8988T (cell line): ENCODE measurements around the gene MTM1.

Experiments
- DNase-seq: peaks from one replicate; pipeline ENCODE4 v3.0.0; 2011

The MTM1 gene

GRCh38 chrX:150551963-150552362 lies 16.5 kb upstream of the MTM1 start:
- DNase-seq: no peak

DNA sequence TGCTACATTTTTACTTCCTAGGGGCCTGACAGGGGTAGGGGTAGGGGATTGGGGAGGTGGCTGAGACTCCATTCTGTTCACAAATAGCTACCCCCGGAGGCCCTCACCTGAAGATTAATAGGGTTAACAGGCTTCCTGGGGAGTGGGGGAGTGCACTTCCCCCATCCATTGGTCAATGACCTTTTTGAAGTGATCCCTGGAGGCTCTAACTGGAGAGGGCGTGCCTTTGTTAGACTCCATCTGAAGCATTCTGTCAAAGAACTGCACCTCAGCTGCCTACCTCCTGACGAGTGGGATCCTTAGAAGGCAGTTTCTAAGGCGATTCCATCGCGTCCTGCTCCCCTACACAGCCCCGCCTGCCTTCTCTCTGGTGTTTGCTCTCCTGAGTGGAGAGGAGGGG lies 10.0 kb upstream of the MTM1 start:
- DNase-seq: no peak

DNA sequence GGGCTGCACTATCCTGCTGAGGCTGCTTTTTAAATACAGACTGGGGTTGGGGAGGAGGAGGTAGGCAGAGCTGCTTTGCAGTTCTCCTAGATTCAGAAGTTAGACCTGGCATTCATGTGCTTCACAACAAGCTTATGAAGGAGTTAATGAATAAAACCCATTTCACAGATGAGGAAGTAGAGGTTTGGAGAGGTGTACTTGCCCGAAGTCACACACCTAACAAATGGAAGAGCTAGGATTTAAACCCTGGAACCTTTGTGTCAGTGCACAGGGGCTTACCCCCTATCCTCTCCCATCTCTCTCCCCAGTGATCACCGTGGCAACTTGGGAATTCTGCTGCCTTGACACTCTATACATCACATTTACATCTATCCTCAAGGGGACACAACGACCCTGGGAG lies 3.6 kb upstream of the MTM1 start:
- no peak for DNase-seq

DNA sequence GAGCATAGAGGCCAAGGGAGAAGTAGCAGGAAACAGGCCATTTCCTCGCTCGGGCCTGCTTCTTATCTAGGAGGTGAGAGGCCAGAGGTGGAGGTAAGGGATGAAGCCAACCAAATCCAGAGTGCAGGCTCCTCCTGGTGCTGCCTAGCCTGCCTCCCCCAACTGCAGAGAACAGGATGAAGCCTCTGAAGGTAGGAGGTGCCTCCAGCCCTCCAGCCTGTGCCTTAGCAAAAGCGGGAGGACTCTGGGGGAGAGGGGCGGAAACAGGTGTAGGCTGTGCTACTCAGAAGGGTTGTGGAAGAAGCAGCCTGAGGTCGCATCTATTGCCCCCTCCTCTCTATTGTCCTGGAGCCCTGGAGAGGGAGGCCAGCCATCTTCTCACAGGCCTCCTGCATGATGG lies 2.9 kb upstream of the MTM1 start:
- DNase-seq: no peak

GRCh38 chrX:150566734-150567182 lies 1.7 kb upstream of the MTM1 start:
- DNase-seq: no peak

DNA sequence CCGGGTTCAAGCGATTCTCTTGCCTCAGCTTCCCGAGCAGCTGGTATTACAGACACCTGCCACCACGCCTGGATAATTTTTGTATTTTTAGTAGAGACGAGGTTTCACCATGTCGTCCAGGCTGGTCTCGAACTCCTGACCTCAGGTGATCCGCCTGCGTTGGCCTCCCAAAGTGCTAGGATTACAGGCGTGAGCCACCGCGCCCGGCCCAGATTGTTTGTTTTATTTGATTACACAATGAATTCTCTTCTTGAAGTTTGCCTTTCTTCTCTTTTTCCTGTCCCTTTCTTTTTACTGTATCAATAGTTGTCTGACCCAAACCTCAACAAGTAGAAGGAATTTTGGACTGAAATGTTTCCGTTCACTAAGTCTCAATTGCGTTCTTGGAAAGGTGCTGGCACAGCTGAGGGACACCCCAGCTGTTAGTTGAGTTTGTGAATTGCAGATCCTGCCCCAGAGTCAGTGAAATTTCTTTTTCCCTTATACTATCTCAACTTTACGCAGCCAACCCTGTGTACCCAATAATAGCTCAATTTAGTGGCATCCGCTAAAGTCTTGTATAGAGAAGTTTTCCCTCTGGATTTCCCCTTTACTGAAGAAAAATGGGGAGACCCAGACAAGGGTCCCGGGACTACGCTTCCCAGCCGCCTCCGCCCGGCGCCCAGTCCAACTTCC lies 639 bp upstream of the MTM1 start:
- DNase-seq: no peak

DNA sequence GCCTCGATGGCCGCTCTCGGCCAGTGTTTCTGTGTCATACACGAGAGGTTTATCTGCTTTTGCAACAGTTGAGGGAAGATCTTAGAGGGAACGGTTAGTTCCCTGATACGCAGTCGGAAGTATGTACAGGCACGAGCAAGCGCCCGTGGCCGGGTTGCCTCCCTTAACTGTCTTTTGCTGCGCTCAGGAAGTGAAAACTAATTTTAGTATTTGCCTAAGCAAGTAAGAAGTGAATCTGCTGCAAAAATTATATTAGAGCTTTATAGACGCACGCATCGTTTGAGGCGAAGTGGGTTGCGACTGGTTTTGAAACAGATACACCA lies 695 bp downstream of the MTM1 start:
- DNase-seq: no peak

GRCh38 chrX:150570512-150570911 lies 2.1 kb downstream of the MTM1 start:
- no peak for DNase-seq

DNA sequence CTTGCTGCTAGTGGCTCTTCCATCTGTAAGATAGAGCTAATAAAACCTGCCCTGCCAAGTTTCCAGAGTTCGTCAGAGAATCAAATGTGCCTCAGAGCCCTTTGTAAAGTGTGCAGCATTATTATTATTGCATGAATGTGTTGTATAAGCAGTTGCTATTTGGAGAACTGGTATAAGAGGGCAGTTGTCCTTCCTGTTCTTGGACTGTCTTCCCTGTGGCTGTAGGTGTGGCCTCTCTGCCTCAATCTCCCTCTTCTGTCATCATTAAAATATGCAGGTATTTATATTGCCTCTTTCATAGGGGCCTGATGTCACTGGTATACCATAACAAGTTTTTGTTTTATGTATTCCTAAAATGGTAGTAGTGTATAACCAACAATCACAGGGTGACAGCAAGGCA lies 3.8 kb downstream of the MTM1 start:
- DNase-seq: no peak

GRCh38 chrX:150573106-150573505 lies 4.7 kb downstream of the MTM1 start:
- no peak for DNase-seq

- DNase-seq: no peak
Observed at GRCh38 chrX:150573702-150574101, 5.3 kb downstream of the MTM1 start.

- DNase-seq: no peak
Observed at GRCh38 chrX:150574559-150575418, 6.4 kb downstream of the MTM1 start.

GRCh38 chrX:150575419-150575814 lies 7.0 kb downstream of the MTM1 start:
- DNase-seq: no peak

DNA sequence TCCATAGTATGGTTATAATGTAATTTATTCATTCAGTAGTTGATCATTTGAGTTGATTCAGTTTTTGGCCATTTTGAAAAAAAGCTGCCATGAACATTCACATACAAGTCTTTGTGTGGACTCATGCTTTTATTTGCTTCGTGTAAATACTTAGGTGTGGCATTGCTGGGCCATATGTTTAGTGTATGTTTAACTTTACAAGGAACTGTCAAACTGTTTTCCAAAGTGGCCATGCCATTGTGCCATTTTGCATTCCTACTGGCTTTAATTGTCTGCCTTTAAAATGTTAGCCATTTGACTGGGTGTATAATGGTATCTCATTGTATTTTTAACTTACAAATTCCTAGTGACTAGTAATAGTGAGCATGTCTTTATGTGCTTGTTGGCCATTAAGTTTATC lies 8.8 kb downstream of the MTM1 start:
- no peak for DNase-seq

GRCh38 chrX:150581093-150581775 lies 12.8 kb downstream of the MTM1 start:
- DNase-seq: no peak

GRCh38 chrX:150582338-150582948 lies 14.0 kb downstream of the MTM1 start:
- no peak for DNase-seq

- DNase-seq: no peak
Observed at GRCh38 chrX:150587585-150588503, 19.4 kb downstream of the MTM1 start.

DNA sequence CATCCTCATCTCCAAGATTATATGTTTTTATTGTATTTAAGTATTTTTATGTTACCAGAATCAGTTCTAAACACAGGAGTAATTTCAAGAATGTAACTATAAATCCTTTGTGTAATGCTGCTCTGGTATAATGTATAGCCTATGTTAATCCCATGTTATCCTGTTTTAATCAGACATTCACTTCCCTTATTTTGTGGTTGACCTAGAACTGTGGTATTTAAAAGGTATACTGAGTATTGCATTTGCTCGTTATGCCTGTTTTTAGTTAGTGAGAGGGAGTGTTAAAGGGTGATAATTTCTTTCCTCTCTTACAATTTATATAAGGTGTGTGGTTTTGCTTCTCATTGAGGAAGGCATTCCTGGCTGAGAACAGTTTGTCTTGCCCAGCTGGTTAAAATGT lies 26.2 kb downstream of the MTM1 start:
- DNase-seq: no peak

DNA sequence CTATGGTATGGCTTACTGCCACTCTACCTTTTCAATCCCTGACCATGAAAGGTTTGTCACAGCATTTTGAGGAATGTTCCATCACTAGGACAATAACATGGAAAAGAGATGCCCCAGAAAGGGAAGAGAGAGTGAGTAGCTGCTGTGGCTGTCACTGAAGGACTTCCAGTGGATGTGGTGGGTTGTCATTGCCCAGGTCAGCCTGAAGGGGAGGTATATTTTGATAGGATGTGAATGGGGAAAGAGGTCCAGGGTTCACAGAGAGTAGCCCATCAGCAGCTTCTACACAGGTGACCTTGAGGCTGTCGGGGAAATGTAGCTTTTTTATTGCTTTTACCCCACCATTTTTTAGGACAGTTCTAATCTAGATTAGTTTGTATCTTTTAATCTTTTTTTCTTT lies 30.8 kb downstream of the MTM1 start:
- DNase-seq: no peak

DNA sequence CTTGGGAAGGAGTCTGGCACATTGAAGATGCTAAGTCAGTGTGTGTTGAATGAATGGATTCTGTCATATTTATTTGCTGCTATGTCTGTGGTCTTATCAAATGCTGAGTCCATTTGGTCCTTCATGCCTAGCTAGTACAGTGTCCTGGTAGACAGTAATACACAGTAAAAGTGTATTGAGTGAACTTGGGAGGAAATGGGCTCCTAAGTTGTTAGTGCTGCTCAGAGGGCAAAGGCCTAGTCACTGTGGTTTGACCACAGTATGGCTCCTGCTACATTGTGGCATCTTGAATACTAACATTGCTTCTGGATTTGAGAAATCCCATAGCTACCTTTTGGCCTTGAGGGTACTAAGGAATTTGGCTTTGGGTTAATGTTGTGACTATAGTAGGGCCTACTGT lies 33.9 kb downstream of the MTM1 start:
- no peak for DNase-seq

DNA sequence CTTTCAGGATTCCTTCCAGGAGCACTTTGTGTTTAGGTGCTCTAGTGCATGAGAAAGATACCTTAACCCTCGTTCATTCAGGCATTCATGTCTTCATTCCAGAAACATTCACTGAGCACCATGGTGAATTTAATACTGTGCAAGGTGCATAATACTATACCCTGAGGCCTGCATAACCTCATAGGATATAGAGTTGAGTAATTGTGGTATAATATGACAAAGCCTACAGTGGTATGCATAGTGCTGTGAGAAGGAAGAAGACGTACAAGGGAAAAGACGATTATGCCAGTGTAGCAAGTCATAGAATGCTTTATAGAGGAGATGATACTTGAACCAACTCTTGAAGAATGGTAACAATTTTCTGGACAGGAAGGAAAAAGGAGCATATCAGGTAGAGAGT lies 34.3 kb downstream of the MTM1 start:
- no peak for DNase-seq

GRCh38 chrX:150605603-150606002 lies 37.2 kb downstream of the MTM1 start:
- no peak for DNase-seq

DNA sequence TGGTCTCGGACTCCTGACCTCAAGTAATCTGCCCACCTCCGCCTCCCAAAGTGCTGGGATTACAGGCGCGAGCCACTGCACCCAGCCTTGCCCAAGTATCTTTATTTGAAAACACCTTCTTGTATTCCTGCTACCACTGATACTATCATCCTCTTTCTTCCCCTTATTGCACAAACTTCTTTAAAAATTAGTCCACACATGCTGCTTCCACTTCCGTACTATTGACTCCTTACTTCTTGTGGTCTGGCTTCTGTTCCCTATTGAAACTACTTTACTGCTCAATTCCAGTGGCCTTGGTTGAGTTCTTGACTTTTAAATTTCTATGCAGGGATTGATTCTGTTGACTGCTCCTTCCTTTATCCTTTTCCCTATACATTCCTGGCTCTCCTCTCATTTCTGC lies 38.8 kb downstream of the MTM1 start:
- no peak for DNase-seq
